ENCODE results near the gene TMBIM6.
"Not testable (repeated sequence)": the region's sequence is repeated elsewhere in the genome, so short reads cannot be mapped to it uniquely, and the experiment has no call there.

The TMBIM6 gene, protein sequence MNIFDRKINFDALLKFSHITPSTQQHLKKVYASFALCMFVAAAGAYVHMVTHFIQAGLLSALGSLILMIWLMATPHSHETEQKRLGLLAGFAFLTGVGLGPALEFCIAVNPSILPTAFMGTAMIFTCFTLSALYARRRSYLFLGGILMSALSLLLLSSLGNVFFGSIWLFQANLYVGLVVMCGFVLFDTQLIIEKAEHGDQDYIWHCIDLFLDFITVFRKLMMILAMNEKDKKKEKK

DNA sequence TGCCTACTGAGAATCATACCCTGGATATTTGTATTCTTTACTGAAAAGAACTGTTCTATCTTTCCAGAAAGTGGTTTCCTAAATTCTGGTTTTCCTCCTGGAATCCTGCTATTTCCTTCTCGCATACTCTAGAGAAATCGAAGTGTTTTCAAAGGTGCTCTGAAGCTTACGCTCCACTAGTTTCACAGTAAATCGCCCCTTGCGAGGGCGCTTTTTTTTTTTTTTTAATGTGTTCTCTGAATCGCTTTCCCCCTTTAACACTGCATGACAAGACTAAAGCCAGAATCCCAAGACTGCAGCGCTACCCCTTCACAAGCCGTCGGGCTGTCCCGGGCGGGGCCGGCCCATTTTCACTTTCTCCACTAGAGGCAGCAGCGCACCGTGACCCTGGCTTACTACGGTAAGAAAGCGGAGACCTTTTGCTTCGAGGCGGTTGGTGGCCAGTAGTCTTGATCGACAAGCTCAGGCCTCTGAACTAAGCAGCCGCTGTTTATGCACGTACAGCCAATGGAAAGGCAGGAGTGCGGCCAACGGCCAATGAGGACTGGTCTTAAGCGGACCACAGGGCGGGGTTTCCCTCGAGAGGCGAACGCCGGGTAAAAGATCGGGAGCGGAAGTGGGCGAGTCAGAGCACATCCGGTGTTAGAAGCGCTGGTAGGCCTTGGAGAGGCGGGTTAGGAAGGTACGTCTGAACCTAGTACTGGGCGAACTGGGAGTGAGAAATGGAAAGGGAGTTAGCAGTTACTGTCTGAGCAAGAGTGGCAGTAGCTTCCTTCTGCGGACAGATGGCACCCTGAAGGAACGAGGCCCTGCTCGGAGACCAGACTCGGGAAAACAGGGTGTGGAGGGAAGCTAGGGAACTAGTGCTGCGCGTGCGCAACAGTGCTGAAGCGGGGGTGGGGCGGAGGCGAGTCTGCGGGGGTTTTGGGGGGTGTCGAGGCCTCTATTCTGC, at the start of gene TMBIM6:
TSS of gene TMBIM6 (plus strand) at position 628 of the 952 bp plus-strand sequence. CDS start 10,937 bp downstream, outside the sequence.
- DNase-seq = peak; percentile 100

DNA sequence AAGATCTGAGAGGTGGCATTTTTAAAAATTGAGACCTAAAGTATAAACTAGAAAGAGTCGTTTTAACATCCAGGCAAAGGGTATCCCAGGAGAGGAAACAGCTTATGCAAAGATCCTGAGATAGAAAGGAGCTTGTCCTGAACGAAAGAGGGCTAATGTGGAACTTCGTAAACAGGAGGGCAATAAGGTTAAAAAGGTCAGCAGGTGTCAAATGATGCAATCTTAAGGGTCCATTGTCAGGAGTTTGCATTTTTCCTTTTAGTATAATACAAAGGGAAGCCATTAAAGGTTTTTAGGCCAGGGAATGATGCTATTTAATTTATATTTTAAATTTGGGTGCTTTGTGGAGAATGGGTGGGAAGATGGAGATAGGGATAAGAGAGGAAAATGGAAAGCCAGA, 48.5 kb upstream of the TMBIM6 start:
- no peak for DNase-seq

DNA sequence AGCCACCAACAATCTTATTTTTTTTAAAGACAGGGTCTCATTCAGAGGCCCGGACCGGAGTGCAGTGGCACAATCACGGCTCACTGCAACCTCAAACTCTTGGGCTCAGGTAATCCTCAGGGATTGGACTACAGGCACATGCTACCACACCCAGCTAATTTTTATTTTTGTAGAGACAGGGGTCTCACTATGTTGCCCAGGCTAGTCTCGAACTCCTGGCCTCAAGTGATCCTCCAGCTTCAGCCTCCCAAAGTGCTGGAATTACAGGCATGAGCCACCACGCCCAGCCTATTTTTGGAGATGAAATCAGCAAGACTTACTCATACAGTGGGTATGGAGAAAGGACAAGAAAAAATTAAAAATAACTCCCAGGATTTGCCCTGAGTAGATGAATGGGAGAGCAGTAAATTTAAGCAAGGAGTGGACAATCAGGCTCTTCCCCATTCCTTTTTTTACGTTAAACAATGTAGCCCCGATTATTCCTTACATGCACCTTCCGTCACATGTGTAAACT, 47.4 kb upstream of the TMBIM6 start:
- DNase-seq = no peak

DNA sequence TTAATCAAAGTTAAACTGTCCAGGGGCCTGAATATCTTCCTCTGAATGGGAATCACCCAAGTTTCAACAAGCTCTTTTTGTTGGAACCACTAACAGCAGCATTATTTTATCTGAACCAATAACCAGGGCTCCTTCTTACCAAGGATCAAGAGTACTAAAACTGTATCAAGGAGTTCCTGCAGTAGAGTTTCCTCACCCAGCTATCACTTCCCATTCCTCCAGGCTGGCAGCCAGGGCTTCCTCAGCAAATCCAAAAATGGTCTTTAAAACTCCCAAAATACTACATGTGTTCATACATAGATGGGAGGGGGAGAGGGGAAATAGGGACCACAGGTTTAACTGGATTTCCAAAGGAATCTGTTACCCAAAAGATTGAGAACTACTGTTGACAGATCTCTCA, 44.6 kb upstream of the TMBIM6 start:
- DNase-seq = no peak

DNA sequence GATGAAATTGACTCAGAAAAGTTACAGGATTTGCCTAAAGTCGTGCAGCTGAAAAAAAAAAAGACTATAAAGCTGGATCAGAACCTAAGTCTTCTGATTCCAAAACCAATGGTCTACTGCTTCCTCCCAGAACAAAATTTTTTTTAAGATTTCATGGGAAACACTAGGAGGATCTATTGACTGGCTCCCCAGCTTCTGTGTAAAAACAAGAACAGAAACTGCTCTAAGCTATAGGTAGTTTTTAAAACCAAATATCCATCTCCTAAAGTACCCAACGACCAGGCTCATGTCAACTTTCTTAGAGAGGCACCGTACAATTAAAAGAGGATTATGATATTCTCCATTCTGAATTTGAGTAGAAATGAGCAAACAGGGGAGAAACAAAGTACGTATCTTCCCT, 43.5 kb upstream of the TMBIM6 start:
- no peak for DNase-seq

DNA sequence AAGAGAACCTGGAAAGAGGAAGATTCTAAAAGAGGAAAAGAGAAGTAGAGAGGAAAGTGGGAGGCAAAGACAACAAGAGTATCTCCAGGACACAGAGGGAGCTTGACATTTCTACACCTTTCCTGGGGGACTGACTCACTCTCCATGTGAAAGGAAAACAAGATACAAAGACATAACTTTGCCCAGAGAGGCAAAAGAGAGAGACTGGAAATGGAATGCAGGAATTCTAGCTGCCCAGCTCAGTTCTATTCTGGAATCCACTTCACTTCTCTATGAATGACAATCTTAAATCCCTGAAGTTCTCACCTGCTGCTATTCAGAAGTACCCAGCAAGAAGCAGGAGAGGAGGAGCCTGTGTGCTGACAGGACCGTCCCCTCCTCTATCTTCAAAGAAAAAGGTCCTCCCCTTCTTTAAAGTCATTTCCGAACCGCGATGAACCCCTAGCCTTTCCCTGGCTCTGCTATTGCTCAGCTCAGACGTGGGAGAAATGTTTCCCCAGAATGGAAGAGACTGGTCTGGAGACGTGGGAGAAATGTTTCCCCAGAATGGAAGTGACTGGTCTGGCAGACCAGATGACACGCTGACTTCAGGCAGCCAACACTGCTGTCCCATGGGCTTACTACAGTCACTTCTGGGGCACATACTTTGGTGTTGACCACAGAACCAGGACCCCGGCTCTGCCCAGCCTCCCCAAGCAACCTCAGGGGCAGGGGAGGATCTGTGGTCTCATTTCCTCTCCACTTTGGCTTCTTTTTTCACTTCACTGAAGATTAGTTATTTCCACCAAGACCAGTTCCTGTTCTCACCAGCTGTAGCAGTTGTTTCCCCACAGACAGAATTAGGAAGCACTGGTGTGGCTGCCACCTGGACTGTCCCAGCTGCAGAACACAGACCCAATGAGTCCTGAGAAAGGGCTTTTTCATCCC, 42.5 kb upstream of the TMBIM6 start:
- no peak for DNase-seq

DNA sequence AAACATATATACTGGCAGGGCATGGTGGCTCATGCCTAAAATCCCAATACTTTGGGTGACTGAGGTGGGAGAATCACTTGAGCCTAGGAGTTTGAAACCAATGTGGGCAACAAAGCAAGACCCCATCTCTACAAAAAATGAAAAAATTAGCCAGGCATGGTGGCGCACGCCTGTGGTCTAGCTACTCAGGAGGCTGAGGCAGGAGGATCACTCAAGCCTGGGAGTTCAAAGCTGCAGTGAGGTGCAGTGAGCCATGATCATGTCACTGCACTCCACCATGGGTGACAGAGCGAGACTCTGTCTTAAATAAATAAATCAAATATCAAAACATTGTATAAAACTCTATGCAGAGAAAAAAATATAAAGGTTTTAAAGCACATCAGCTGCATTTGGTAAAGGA, 39.3 kb upstream of the TMBIM6 start:
- no peak for DNase-seq

DNA sequence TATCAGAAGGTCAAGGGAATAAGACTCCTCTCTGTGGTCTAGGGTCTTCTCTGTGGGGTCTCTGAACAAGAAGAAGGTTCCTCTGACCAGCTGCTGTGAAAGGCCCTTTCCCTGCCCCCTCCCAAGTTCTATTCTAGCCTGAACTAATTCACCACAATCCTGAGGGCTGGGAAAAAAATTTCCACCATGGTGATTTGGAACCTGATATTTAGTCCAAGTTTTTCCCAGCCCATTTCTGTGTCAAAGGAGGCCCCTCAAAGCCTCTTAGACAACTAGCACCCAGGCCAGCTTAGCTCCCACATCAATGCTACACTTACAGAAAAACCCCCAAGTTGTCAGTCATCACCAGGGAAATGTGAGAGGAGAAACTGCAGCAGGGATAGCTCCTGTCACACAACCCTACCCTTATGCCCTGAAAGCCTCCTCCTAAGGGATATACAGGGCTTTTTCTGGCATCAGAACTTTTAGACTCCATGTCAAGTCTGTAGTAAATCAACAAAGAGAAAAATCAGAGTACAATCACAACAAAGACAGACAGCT, 38.6 kb upstream of the TMBIM6 start:
- no peak for DNase-seq

DNA sequence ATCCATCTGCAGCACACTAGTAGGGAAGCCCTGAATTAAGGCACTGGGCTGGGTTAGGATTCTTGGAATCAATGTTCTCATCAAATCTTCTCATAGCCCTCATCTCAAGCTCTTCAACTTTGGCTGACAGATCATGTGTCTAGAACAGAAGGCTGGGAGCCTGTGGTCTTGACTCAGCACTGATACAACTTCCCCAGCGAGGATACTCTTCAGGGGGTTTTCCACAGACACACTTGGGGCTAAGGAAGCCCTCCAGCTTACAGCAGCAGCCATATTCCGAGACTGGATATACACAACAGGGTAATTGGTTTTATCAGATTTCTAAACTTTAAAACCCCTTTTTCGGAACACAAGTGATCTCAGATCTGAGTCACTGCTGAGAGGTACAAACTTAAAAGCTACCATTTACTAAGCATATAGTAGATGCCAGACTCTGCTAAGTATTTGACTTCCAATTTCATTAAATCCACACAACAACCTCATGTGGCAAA, 37.7 kb upstream of the TMBIM6 start:
- DNase-seq = no peak

DNA sequence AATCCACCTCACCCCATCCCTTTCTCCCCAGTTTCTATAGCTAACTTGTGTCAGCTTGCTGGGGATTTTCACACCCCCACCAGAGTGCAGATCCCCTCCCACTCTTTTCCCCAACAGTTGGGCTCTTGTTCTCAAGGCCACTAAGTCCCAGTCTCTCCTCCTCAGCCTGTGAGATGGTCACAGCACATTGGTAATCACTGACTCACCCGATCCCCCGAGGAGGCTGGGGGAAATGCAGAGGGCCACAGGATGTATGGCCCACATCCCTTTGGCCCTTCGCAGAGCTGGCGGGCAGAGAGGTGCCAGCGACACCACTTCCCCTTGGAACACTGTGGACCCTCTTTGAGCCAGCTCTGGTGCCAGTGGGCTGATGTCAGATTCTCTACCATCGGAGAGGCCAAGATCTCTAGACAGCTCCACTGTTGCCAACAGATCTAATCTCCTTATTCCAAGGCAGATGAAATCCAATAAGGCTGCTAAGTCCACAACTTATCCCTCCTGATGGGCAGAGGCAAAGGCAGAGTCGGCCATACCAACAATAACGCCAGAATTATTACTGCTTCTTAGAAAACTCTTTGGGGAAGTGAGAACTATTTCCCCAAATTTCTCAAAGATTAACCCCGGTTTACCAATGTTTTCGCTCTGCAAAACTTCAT, 35.8 kb upstream of the TMBIM6 start:
- DNase-seq = no peak

DNA sequence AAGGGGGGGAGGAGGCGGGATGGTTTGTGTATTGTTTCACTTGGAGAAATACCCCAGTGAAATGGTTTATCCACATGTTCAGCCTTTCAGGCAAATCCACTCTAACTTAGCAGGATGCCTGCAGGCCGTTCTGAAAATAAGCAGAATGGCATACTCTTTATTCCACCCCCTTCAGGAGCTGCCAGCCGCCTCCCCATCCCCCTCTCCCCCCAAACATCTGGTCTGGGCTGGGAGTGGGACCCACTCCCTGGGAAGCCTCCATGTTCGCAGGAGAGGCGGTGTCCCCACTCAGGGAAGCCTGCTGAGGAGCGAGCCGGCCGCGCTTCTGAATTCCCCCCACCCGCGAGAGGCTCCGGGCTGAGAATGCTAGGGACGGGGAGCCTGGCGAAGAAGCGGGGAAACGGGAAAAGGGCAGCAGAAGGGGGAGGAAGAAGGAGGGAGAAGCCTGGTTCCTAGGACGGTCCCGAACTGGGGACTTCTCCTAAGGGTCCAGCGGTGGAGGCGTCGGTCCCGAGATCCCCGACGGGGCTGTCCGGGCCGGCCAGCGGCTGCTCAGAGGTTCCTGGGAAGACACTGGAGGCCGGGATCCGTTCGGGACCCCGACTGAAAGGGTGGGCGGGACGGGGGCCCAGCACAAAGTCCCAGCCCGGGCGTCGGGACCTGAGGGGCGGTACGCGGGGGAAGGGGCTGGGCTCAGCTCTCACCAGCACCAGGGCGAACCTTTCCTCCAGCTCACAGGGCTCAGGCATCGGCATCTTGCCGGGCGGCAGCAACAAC, 34.8 kb upstream of the TMBIM6 start:
- no peak for DNase-seq

DNA sequence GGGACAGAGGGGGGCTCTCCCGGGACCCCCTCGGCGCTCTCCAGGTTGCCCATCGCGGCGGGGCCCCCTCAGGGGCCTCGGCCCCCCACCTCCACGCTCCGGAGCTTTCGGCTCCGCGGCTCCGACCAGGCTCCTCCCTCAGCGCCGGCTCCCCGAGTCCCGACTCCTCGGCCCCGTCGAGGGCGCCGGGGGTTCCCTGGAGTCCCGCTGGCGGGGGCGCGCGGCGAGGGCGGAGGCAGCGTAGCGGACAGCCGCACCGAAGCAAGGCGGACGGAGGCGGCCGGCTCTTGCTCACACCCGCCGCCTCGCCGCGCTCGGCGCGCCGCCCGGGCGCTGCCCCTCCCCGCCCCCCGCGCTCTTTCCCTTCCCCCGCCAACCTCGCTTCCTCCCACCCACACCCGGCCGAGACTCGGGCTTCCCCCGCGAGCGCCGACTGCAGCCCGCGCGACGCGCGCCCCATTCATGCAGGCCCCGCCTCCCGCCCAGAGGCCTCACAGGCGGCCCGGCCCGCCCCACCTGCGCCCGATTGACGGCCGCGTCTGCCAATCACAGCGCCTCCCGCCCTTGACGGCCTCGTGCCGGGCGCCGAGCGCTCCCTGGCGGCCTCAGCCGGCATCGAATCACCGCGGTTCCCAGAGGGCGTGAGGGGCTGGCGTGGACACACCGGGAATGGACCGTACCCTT, 34.1 kb upstream of the TMBIM6 start, which contains the start of gene FMNL3:
TSS of gene FMNL3 (minus strand) at position 278 of the 684 bp plus-strand sequence. CDS start at position 53, 225 bp downstream.
- peak; percentile 95 for DNase-seq

DNA sequence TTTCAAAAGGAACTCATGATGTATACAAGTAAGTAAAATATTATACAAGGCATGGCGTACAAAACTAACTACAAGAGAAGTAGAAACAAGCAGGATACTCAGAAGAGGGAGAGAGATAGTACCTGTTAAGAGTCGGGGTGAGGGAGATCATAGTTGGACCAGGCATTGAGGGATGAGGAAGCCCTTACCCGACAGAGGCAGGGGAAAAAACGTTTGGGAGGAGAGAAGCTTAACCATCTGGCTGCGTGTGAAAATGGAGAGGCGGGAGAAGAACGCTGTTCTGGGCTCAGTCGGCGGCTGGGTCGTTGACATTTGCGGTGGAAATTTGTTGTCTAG, 33.6 kb upstream of the TMBIM6 start:
- no peak for DNase-seq

DNA sequence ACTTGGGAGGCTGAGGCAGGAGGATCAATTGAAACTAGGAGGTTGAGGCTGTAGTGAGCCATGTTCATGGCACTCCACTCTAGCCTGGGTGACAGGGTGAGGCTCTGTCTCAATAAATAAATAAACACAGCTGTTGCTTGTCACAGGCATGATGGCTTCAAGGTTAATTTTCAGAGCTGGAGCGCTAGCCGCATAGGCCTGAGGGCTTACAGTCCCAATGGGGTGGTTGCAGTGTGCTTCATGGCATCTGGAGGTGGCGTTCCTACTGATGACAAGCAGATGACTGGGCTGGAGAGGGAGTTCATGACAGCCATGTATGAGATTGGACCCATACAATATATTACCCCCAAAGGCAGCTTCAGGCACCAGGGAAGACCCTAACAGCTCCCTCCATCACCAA, 32.5 kb upstream of the TMBIM6 start:
- DNase-seq = no peak

DNA sequence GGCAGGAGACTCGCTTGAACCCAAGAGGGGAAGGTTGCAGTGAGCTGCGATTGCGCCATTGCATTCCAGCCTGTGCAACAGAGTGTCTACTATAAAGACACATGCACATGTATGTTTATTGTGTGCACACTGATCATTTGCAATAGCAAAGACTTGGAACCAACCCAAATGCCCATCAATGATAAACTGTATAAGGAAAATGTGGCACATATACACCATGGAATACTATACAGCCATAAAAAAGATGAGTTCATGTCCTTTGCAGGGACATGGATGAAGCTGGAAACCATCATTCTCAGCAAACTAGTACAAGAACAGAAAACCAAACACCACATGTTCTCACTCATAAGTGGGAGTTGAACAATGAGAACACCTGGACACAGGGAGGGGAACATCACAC, 27.4 kb upstream of the TMBIM6 start:
- DNase-seq = not testable (repeated sequence)

DNA sequence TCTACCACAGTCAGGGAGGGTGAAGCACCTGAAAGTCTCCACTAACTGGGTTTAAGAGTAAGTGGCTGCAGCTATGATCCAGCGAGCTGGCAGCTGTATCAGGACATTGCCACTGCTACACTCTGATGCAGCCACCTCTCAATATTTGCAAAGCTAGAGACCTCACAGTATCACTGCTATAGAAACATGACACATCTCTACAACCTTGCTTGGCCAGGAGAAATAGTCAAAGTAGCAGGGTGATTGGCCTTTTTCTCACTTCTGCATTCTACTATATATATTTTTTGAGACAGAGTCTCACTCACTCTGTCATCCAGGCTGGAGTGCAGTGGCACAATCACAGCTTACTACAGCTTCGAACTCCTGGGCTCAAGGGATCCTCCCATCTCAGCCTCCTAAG, 24.8 kb upstream of the TMBIM6 start:
- no peak for DNase-seq

DNA sequence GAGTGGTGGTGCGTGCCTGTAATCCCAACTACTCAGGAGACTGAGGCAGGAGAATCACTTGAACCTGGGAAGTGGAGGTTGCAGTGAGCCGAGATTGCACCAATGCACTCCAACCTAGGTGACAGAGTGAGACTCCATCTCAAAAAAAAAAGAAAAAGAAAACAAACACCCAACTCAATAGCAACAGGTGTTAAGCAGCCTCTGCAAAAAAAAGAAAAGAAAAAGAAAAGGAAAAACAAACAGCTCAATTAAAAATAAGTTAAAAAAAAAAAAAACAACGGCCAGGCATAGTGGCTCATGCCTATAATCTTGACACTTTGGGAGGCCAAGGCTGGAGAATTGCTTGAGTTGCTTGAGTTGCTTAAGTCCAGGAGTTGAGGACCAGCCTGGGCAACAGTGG, 23.6 kb upstream of the TMBIM6 start:
- not testable (repeated sequence) for DNase-seq

DNA sequence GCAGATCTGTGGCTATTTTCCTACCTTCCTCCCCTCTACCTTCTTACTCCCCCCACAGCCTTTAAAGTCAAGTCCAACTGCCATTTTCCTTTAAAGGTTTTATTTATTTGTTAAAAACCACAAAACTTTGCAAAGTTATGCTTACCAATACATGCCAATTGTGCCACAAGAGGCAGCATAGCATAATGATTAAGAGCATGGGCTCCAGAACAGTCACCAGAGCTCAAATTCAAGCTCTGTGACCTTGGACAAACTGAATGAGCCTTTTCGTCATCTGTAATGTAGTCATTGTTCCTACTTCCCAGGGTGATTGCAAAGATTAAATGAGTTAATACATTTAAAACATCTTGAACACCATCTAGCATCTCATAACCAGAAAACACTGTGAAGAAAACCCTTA, 21.1 kb upstream of the TMBIM6 start:
- DNase-seq = no peak

DNA sequence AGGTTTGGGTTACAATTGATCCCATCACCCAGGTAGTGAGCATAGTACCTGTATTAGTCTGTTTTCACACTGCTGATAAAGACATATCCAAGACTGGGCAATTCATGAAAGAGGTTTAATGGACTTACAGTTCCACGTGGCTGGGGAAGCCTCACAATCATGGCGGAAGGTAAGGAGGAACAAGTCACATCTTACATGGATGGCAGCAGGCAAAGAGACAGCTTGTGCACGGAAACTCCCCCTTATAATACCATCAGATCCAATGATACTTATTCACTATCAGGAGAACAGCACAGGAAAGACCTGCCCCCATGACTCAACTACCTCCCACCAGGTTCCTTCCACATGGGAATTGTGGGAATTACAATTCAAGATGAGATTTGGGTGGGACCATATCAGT, 20.0 kb upstream of the TMBIM6 start:
- DNase-seq = not testable (repeated sequence)

DNA sequence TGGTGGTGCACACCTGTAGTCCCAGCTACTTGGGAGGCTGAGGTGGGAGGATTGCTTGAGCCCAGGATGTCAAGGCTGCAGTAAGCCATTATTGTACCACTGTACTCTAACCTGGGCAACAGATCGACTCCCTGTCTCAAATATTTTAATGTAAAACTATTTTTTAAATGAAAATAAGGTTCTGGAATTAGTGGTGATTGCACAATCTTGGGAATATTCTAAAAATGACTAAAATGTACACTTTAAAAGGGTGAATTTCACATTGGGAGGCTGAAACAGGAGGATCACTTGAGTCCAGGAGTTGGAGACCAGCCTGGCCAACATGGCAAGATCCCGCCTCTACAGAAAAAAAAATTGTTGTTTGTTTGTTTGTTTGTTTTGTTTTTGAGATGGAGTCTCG, 12.9 kb upstream of the TMBIM6 start:
- no peak for DNase-seq
